Measurements from ENCODE around the gene CPZ. TPM values are rescaled to one million over a fixed set of nuclear protein-coding genes. Genes with fewer than 3 reads are reported as not detected.

Gene CPZ
- total and polyA plus RNA-seq, 8 donors: 0.09 to 0.86 (median 0.23) TPM

DNA sequence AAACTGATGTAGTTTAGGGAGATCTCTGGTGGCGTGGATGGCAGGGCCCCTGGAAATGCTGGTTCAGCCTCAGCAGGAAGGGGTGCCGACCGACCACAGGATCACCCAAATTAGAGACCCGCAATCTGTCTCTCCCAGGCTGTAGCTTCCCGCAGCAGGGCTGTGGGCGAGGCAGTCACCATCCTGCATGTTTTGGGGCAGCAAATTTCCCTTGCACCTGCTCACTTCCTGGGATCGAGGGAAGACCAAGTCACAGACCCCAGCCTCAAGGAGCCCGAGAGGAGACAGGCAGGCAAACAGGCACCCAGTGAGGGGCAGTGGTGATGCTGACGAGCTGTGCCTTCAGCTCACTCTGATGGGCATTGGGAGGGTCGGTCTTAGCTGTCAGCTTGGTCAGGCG, 33.6 kb upstream of the CPZ start:
- H3K4me1 ChIP-seq: no peaks in the 10 kb centered on the region

DNA sequence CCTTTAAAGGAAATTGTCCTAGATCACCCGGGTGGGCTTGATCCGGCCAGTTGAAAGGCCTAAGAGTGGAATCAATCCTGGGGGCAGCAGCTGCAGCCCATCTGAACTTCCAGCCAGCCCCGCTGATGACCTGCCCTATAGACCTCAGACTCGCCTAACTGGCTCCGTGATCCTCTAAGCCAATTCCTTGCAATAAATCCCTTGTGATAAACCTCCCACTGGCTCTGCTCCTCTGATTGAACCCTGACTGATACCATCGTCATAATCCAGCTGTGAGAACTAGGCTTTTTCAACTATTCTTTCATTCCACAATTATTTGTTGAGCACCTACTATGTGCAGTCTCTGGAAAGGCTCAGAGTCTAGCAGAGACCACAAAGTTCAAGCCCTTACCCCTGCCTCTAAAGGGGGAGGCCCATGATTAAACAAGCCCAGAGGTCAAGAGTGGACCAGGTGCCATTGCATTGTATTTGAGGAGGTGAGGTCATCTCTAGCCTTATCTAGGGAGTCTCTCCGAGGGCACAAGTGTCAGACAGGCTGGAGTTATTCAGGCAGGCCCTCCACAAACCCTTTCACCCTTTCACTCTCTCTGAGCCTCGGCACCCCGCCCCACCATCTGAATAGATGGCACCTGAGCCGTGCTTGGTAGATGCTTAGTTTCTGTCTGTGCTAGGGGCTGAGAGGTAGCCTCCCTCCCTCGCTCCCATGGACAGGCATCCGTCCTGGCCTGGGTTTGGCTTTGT, 32.9 kb upstream of the CPZ start:
- no peak overlapping the region for H3K27ac ChIP-seq
- no peaks in the 10 kb centered on the region for H3K27me3 ChIP-seq
- 76 to 79% methylated on average over 12 of the region's 12 CpGs for WGBS, 2 donors
- TF ChIP-seq, protein P1, sequence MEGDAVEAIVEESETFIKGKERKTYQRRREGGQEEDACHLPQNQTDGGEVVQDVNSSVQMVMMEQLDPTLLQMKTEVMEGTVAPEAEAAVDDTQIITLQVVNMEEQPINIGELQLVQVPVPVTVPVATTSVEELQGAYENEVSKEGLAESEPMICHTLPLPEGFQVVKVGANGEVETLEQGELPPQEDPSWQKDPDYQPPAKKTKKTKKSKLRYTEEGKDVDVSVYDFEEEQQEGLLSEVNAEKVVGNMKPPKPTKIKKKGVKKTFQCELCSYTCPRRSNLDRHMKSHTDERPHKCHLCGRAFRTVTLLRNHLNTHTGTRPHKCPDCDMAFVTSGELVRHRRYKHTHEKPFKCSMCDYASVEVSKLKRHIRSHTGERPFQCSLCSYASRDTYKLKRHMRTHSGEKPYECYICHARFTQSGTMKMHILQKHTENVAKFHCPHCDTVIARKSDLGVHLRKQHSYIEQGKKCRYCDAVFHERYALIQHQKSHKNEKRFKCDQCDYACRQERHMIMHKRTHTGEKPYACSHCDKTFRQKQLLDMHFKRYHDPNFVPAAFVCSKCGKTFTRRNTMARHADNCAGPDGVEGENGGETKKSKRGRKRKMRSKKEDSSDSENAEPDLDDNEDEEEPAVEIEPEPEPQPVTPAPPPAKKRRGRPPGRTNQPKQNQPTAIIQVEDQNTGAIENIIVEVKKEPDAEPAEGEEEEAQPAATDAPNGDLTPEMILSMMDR (IDR thresholded peaks at IDR 0.05): no peak
- intact Hi-C loops (cut with DNase I): no loop called here
- peak in 1 of 6 donors; percentile 6 for DNase-seq
- no peaks in the 10 kb centered on the region for H3K9me3 ChIP-seq
- H3K36me3 ChIP-seq: no peaks in the 10 kb centered on the region
- no peak for FAIRE-seq
- no peak overlapping the region for H3K4me3 ChIP-seq
- no peak for ATAC-seq
- no peaks in the 10 kb centered on the region for H3K4me1 ChIP-seq

More for the DNA sequence above, 33.6 kb upstream of the CPZ start:
- H3K4me3 ChIP-seq: no peak overlapping the region
- intact Hi-C loops (cut with DNase I): no loop called here
- no peaks in the 10 kb centered on the region for H3K9me3 ChIP-seq
- DNase-seq: peak in 1 of 6 donors; percentile 30
- no peaks in the 10 kb centered on the region for H3K36me3 ChIP-seq
- no peaks in the 10 kb centered on the region for H3K27me3 ChIP-seq
- no peak for FAIRE-seq
- TF ChIP-seq, protein P1 (IDR thresholded peaks at IDR 0.05): no peak
- no peak for ATAC-seq
- 80 to 91% methylated on average over 11 of the region's 11 CpGs for WGBS, 2 donors
- no peak overlapping the region for H3K27ac ChIP-seq

DNA sequence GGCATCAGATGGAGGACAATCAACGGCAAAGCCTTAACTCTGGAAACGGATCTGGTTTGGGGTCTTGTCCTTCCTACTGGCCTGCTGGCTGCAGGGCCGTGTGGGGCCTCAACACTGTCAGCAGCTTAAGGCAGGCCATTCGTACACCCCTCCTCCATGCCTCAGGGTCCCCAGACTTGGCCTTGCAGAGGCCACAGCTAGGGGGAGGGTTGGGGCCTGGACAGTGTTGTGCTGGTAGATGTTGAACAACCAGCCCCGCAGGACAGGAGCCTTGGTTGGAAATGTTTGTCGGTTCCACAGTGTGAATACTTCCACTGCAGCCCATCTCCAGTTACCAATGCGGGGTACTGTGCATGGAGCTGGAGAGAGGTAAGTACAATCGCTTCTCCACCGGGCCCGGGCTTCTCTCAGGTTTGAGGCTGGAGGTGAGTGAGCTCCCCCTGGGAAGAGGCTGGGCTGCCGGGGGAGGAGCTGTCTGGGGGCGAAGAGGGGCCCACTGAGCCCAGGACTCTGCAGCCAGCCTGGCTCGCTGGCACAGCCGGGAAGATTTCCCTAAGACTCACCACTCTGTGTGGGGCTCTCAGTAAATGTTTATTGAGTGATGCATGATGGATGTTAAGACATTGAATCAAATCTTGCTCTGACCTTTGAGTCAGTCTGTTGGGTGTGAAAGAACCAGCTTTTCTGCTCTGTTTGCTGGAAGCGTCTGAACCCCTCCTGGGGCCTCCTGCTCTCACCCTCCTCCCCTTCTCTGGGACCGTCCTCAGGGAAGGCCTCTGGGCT, 32.1 kb upstream of the CPZ start:
- FAIRE-seq: no peak
- H3K36me3 ChIP-seq: no peaks in the 10 kb centered on the region
- no peak overlapping the region for H3K27ac ChIP-seq
- no peaks in the 10 kb centered on the region for H3K27me3 ChIP-seq
- peak in 1 of 6 donors; percentile 39 for DNase-seq
- no peak for ATAC-seq
- H3K4me1 ChIP-seq: no peaks in the 10 kb centered on the region
- TF ChIP-seq, protein P1 (IDR thresholded peaks at IDR 0.05): no peak
- H3K9me3 ChIP-seq: no peaks in the 10 kb centered on the region
- intact Hi-C loops (cut with DNase I): no loop called here
- no peak overlapping the region for H3K4me3 ChIP-seq
- 64 to 71% methylated on average over 16 of the region's 16 CpGs for WGBS, 2 donors

DNA sequence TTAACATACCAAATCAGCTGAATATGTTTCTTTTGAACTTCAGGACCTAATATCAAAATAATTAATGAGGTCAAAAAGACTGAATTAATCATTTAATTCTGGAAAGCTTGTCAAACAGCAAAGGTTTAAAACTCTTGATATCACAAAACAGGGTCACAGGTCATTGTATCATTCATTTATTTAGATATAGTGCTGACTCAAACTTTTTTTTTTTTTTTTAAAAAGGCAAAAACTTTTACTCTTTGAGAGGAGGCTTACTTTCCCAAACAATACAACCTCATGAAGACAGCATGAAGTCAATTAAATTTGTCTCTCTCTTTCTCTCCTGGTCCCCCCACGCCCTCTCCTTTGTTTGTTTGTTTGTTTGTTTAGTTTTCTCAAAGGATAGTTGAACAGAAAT, 28.0 kb upstream of the CPZ start:
- intact Hi-C loops (cut with DNase I): no loop called here
- no peaks in the 10 kb centered on the region for H3K36me3 ChIP-seq
- FAIRE-seq (no peak), ATAC-seq (no peak), DNase-seq (no peak)
- WGBS, 2 donors: 48 to 76% methylated on average over 1 of the region's 1 CpG
- H3K27me3 ChIP-seq: no peaks in the 10 kb centered on the region
- no peak overlapping the region for H3K27ac ChIP-seq
- H3K4me1 ChIP-seq: no peaks in the 10 kb centered on the region
- no peaks in the 10 kb centered on the region for H3K9me3 ChIP-seq
- TF ChIP-seq, protein P1 (IDR thresholded peaks at IDR 0.05): no peak
- H3K4me3 ChIP-seq: no peak overlapping the region

Data from pancreas (tissue), 10 donors.